Lung (tissue), 12 donors: ENCODE data around the gene PKLR. TPM values are rescaled to one million over a fixed set of nuclear protein-coding genes. Genes with fewer than 3 reads are reported as not detected.

Source experiments
- ATAC-seq: fragments of 200-7000 bp; cut with Tn5 transposase; one replicate; pipeline ENCODE4 v1.9.1; 2020; ENCODE audit warnings: moderate number of reproducible peaks; ENCODE audit not compliant: insufficient read depth, low FRiP score
- DNase-seq, 3 donors: peaks; one replicate each; pipeline ENCODE4 v3.0.0-alpha.2; 2013 to 2017
- H3K27ac ChIP-seq, 2 donors: one replicate each; pipeline ENCODE4 v1.5.1; 2013; ENCODE audit warnings: mild to moderate bottlenecking in 2 of 2, moderate library complexity in 2 of 2, control low read depth in 1 of 2, inconsistent platforms in 1 of 2, low read depth in 1 of 2, low read length in 1 of 2
- H3K27me3 ChIP-seq, 3 donors: one replicate each; pipeline ENCODE4 v1.5.1; 2013; ENCODE audit warnings: low read length in 2 of 3; ENCODE audit not compliant: control insufficient read depth in 3 of 3, insufficient read depth in 3 of 3
- H3K36me3 ChIP-seq, 4 donors: one replicate each; pipeline ENCODE4 v1.5.1; 2013; ENCODE audit warnings: low read length in 4 of 4, mild to moderate bottlenecking in 1 of 4, moderate library complexity in 1 of 4; ENCODE audit not compliant: control insufficient read depth in 4 of 4, insufficient read depth in 4 of 4
- H3K4me1 ChIP-seq, 5 donors: one replicate each; pipeline ENCODE4 v1.5.1; 2013; ENCODE audit warnings: low read length in 5 of 5, mild to moderate bottlenecking in 2 of 5, moderate library complexity in 1 of 5; ENCODE audit not compliant: control insufficient read depth in 5 of 5, insufficient read depth in 5 of 5
- H3K4me3 ChIP-seq: one replicate; pipeline ENCODE4 v1.5.1; 2013; ENCODE audit warnings: mild to moderate bottlenecking, control low read depth, moderate library complexity
- H3K9ac ChIP-seq, 2 donors: one replicate each; pipeline ENCODE4 v1.5.1; 2013; ENCODE audit warnings: low read length in 2 of 2, control low read depth in 1 of 2; ENCODE audit not compliant: insufficient read depth in 1 of 2
- H3K9me3 ChIP-seq, 4 donors: one replicate each; pipeline ENCODE4 v1.5.1; 2013; ENCODE audit warnings: low read length in 3 of 4, mild to moderate bottlenecking in 1 of 4, moderate library complexity in 1 of 4; ENCODE audit not compliant: control insufficient read depth in 4 of 4, insufficient read depth in 3 of 4
- CTCF ChIP-seq: IDR thresholded peaks from 2 replicates; pipeline ENCODE4 v1.5.1; 2012; ENCODE audit warnings: mild to moderate bottlenecking; ENCODE audit errors: control extremely low read depth, extremely low read depth
- WGBS, 2 donors: extraction: QIAGEN DNeasy Blood & Tissue Kit; methylation state at CpG; one replicate each; pipeline ENCODE4 v1.1.7; 2013; 5-methylcytosine and 5-hydroxymethylcytosine counted together
- polyA plus RNA-seq, 2 donors: library from polyadenylated mRNA; stranded (reverse); fragments of 200-250 nt; gene quantifications; one replicate each; pipeline ENCODE4 v1.2.1, GENCODE V29; 2013
- total RNA-seq, 2 donors: library from RNA; depleted of rRNA in 1 of 2; stranded (reverse); fragments of >200 nt in 1 of 2; gene quantifications; one replicate each; pipeline ENCODE4 v1.2.1, GENCODE V29; 2014 to 2021
- donor health status: control.
- donor health status: control.
- donor health status: Bipolar disorder and iron deficiency.
- donor health status: healthy.
- donor health status: DM: yes; HTN: yes; CAD: no.

The PKLR gene
- total and polyA plus RNA-seq, 4 donors: 0.02 to 0.09 TPM; not detected in 2

- H3K9ac ChIP-seq: peak overlapping the region; percentile 4 to 42
- ATAC-seq (no peak), DNase-seq (peak; percentile 52 to 68 (median 55))
- peaks cover 0 to 6% (median 5%) of the 10 kb centered on the region in 4 donors for H3K36me3 ChIP-seq
- no peaks in the 10 kb centered on the region for H3K9me3 ChIP-seq
- H3K4me1 ChIP-seq: peaks cover 0 to 35% (median 14%) of the 10 kb centered on the region in 5 donors
- peak overlapping the region; percentile 60 to 69 for H3K27ac ChIP-seq
- no peaks in the 10 kb centered on the region for H3K27me3 ChIP-seq
- no peak for TF ChIP-seq CTCF
- WGBS, 2 donors: 12 to 14% methylated on average over 52 to 59 of the region's 59 CpGs
- H3K4me3 ChIP-seq: peak overlapping the region; percentile 78
Measured at GRCh38 chr1:155324717-155325602, 23.7 kb upstream of the PKLR start.

GRCh38 chr1:155324037-155324716, 22.9 kb upstream of the PKLR start:
- 0% methylated on average over 42 to 44 of the region's 44 CpGs for WGBS, 2 donors
- Histone ChIP-seq H3K4me3 (peak overlapping the region; percentile 78), H3K9me3 (no peaks in the 10 kb centered on the region), H3K27ac (peak overlapping the region; percentile 94 to 95), H3K9ac (peak overlapping the region; percentile 4 to 42), H3K4me1 (peaks cover 0 to 39% (median 17%) of the 10 kb centered on the region in 5 donors), H3K36me3 (peaks cover 0 to 12% (median 3%) of the 10 kb centered on the region in 4 donors), H3K27me3 (no peaks in the 10 kb centered on the region)
- DNase-seq (peak; percentile 94 to 97 (median 97)), ATAC-seq (peak; percentile 84)
- no peak for TF ChIP-seq CTCF

GRCh38 chr1:155323729-155324036, 22.4 kb upstream of the PKLR start:
- H3K9me3 ChIP-seq: no peaks in the 10 kb centered on the region
- TF ChIP-seq CTCF: no peak
- no peaks in the 10 kb centered on the region for H3K27me3 ChIP-seq
- H3K9ac ChIP-seq: no peak overlapping the region
- H3K4me3 ChIP-seq: peak overlapping the region; percentile 78
- H3K27ac ChIP-seq: peak overlapping the region; percentile 94 to 95
- H3K4me1 ChIP-seq: peaks cover 0 to 39% (median 17%) of the 10 kb centered on the region in 5 donors
- WGBS, 2 donors: 0 to 1% methylated on average over 28 to 29 of the region's 29 CpGs
- DNase-seq (peak; percentile 92 to 96 (median 94)), ATAC-seq (peak; percentile 77)
- H3K36me3 ChIP-seq: peaks cover 2 to 15% (median 7%) of the 10 kb centered on the region in 4 donors
